Keratinocyte (primary cell): ENCODE measurements around the gene KDM5B. TPM values are rescaled to one million over a fixed set of nuclear protein-coding genes. Genes with fewer than 3 reads are reported as not detected.

Experiments
- DNase-seq: peaks from one replicate; pipeline ENCODE4 v3.0.0-alpha.2; 2011; ENCODE audit warnings: low read depth, missing footprints, low spot score
- FAIRE-seq: peaks from 2 replicates; lab custom pipeline; 2011; peaks lifted over from hg19 to GRCh38; lab: Jason Lieb, UNC
- H2AFZ ChIP-seq: 2 replicates; pipeline ENCODE4 v1.6.0; 2012; ENCODE audit warnings: low read length, control low read depth, inconsistent platforms; ENCODE audit not compliant: control insufficient read depth
- H3K27ac ChIP-seq: 2 replicates; pipeline ENCODE4 v1.5.1; 2011; ENCODE audit warnings: low read length; ENCODE audit not compliant: control insufficient read depth, insufficient read depth
- H3K27me3 ChIP-seq: 3 replicates; pipeline ENCODE4 v1.6.0; 2011; ENCODE audit warnings: low read length; ENCODE audit not compliant: control insufficient read depth, insufficient read depth; ENCODE audit errors: extremely low read depth
- H3K36me3 ChIP-seq, 2 experiments: 2 replicates in 1 of 2; 3 replicates in 1 of 2; pipeline ENCODE4 v1.5.1; 2011; ENCODE audit warnings: low read length in 2 of 2, mild to moderate bottlenecking in 1 of 2; ENCODE audit not compliant: control insufficient read depth in 2 of 2, insufficient read depth in 2 of 2; ENCODE audit errors: extremely low read depth in 1 of 2
- H3K4me1 ChIP-seq: 3 replicates; pipeline ENCODE4 v1.5.1; 2011; ENCODE audit warnings: low read length; ENCODE audit not compliant: control insufficient read depth, insufficient read depth; ENCODE audit errors: extremely low read depth
- H3K4me2 ChIP-seq: 3 replicates; pipeline ENCODE4 v1.6.0; 2011; ENCODE audit warnings: low read depth, low read length; ENCODE audit not compliant: control insufficient read depth, insufficient read depth; ENCODE audit errors: extremely low read depth
- H3K4me3 ChIP-seq, 3 experiments: fragments of 200-600 bp in 1 of 3; sonication (generic) in 1 of 3; 2 replicates in 2 of 3; 3 replicates in 1 of 3; pipeline ENCODE4 v1.5.1; 2011 to 2016; ENCODE audit warnings: low read length in 3 of 3, mild to moderate bottlenecking in 3 of 3, control low read depth in 2 of 3, inconsistent platforms in 1 of 3, low read depth in 1 of 3, mixed read lengths in 1 of 3, mixed run types in 1 of 3, moderate library complexity in 1 of 3; ENCODE audit not compliant: control insufficient read depth in 2 of 3, insufficient read depth in 2 of 3; ENCODE audit errors: extremely low read depth in 1 of 3
- H3K79me2 ChIP-seq: 2 replicates; pipeline ENCODE4 v1.6.0; 2012; ENCODE audit warnings: low read length; ENCODE audit not compliant: control insufficient read depth, insufficient read depth
- H3K9ac ChIP-seq: 3 replicates; pipeline ENCODE4 v1.6.0; 2011; ENCODE audit warnings: low read length; ENCODE audit not compliant: control insufficient read depth, insufficient read depth; ENCODE audit errors: extremely low read depth
- H3K9me1 ChIP-seq: 3 replicates; pipeline ENCODE4 v1.6.0; 2011; ENCODE audit warnings: low read length; ENCODE audit not compliant: control insufficient read depth, insufficient read depth; ENCODE audit errors: extremely low read depth
- H3K9me3 ChIP-seq: 2 replicates; pipeline ENCODE4 v1.5.1; 2012; ENCODE audit warnings: low read depth, low read length; ENCODE audit not compliant: control insufficient read depth
- H4K20me1 ChIP-seq: 3 replicates; pipeline ENCODE4 v1.6.0; 2011; ENCODE audit warnings: low read length; ENCODE audit not compliant: control insufficient read depth, insufficient read depth; ENCODE audit errors: extremely low read depth
- CTCF ChIP-seq, 3 experiments: IDR thresholded peaks in 1 of 3; conservative IDR thresholded peaks in 1 of 3; optimal IDR thresholded peaks in 1 of 3; 2 replicates in 2 of 3; 3 replicates in 1 of 3; pipeline versions ENCODE3 to v1.5.1; 2011; ENCODE audit warnings: low read length in 3 of 3, mild to moderate bottlenecking in 3 of 3, moderate library complexity in 2 of 3, control low read depth in 1 of 3, inconsistent platforms in 1 of 3; ENCODE audit not compliant: insufficient read depth in 2 of 3; ENCODE audit errors: extremely low read depth in 1 of 3
- EZH2 ChIP-seq: IDR thresholded peaks from one replicate; pipeline ENCODE4 v1.6.1; 2012; ENCODE audit warnings: inconsistent platforms, mild to moderate bottlenecking, low read length, moderate library complexity
- dilution Hi-C: fragments of 300-500 bp; cut with MboI; formaldehyde crosslinking; loops from one replicate; pipeline ENCODE4 v1.7.0; 2020; ENCODE audit warnings: low sequenced_read_pairs; ENCODE audit not compliant: extremely low pct_ligation_motif_present
- polyA plus RNA-seq, 5 experiments: library from polyadenylated mRNA; depleted of rRNA in 3 of 5; stranded (reverse) in 3 of 5; stranded (forward) in 1 of 5; unstranded in 1 of 5; fragments of >200 nt; gene quantifications; 1 replicate in 1 of 5; 2 replicates in 3 of 5; 3 replicates in 1 of 5; pipeline versions ENCODE4 v1.2.1 to v1.2.3, GENCODE V29; 2011 to 2012; ENCODE audit warnings: missing spikeins in 2 of 5, low read depth in 1 of 5, low replicate concordance in 1 of 5

The KDM5B gene
- polyA plus RNA-seq, 1 donor (not counting 4 experiments of a cell fraction or from before 2014, with no cell fraction given), result 60.1 TPM

DNA sequence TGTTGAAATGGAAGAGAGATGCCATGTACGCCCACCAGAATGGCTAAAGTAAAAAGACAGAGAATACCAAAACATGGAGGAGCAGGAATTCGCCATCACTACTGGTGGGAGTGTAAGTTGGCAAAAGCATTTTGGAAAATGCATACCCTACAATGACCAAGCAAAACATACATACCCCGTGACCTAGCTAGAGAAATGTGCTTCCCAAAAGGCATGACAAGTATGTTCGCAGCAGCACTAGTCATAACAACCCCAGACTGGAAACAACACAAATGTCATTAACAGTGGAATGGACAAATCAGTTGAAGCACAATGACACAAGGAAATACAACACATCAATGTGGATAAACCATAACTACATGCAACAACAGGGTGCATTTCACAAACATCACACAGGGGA is 125.2 kb downstream of the KDM5B start:
- FAIRE-seq, result no peak
- Histone ChIP-seq H3K36me3 (no peaks in the 10 kb centered on the region), H3K4me2 (no peak overlapping the region), H3K4me3 (no peak overlapping the region), H3K27ac (no peak overlapping the region), H4K20me1 (no peaks in the 10 kb centered on the region), H3K4me1 (no peaks in the 10 kb centered on the region), H3K27me3 (peaks cover 40% of the 10 kb centered on the region), H2AFZ (no peak overlapping the region), H3K9me3 (no peaks in the 10 kb centered on the region), H3K79me2 (no peaks in the 10 kb centered on the region), H3K9ac (no peak overlapping the region), H3K9me1 (no peaks in the 10 kb centered on the region)
- TF ChIP-seq EZH2 (no peak), CTCF (optimal IDR thresholded peaks at IDR 0.05 in 1 of 3, IDR thresholded peaks at IDR 0.05 in 1 of 3, conservative IDR thresholded peaks at IDR 0.05 in 1 of 3; ENCODE audit: extremely low read depth in 1 of 3, insufficient read depth in 2 of 3, low read length in 3 of 3) (no peak)
- dilution Hi-C loops, result no loop called here
- no peak for DNase-seq

DNA sequence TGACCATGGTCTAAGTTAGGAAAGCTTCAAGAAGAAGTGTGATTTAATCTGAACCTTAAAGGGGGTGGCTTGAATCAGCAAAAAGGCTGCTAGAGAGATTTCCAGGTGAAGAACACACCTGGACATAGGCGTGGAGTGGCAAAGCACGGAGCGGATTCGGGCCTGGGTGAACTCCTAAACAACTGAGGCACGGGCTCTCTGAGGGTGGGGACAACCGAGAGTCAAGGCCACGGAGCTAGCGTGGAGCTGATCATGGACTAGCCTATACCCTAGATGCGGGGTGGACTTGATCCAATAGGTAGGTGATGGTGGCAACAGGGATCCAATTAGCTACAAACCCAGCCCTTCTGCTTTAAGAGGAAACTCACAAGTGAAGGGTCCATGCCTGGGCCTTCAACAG is 125.7 kb downstream of the KDM5B start:
- H3K27ac ChIP-seq, result no peak overlapping the region
- H3K9me3 ChIP-seq, result no peaks in the 10 kb centered on the region
- H3K4me2 ChIP-seq, result no peak overlapping the region
- no peaks in the 10 kb centered on the region for H3K9me1 ChIP-seq
- H3K27me3 ChIP-seq, result peaks cover 36% of the 10 kb centered on the region
- dilution Hi-C loops, result no loop called here
- TF ChIP-seq CTCF (optimal IDR thresholded peaks at IDR 0.05 in 1 of 3, IDR thresholded peaks at IDR 0.05 in 1 of 3, conservative IDR thresholded peaks at IDR 0.05 in 1 of 3; ENCODE audit: extremely low read depth in 1 of 3, insufficient read depth in 2 of 3, low read length in 3 of 3), result no peak
- no peak for TF ChIP-seq EZH2
- H3K79me2 ChIP-seq, result no peaks in the 10 kb centered on the region
- no peaks in the 10 kb centered on the region for H4K20me1 ChIP-seq
- no peak overlapping the region for H3K4me3 ChIP-seq
- no peak for FAIRE-seq
- no peak overlapping the region for H2AFZ ChIP-seq
- no peaks in the 10 kb centered on the region for H3K36me3 ChIP-seq
- DNase-seq, result no peak
- H3K9ac ChIP-seq, result no peak overlapping the region
- no peaks in the 10 kb centered on the region for H3K4me1 ChIP-seq
